Measurements from ENCODE around the gene CMSS1.

Gene CMSS1

DNA sequence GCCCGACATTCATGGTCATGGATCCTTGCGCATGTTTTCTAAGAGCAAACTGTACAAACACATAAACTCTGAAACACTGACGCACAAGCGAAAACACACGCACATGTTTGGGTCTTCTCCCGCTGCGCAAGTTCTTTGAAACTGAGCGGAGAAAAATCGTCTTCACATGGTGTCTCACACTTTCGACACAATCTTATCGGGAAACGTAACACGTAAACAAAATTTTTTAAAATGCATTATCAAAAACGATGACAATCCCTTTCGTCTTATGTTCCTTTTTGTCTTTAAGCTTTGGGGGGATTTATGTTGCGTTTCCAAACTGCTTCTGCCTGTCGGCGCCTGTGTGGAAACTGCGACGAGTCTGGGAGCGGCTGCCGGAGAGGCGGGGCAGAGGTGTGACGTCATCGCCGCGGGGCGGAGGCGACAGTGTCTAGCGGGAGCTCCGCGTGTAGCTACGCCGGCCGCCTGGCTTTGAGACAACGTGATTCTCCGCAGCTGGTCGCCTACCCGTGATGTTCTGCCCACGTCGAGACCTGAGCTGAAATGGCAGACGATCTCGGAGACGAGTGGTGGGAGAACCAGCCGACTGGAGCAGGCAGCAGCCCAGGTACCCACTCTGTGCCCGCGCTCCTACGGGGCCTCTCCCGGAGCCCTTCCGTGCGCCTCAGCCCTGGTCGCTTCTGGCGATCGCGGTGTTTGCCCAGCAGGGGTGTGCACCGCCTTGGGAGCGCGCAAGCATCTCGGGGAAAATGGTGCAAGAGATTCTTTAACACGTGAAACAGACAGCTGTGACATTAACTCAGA lies at the start of gene CMSS1:
TSS of gene CMSS1 (plus strand) at position 426 of the 804 bp plus-strand sequence.
- peak; percentile 91 for DNase-seq (ENCODE audit: extremely low spot score)
- POLR2A ChIA-PET: interaction anchor here (0.6 to 1.9 kb wide), 13 partner anchors 9 to 445 kb away, joined by 3 to 13 read pairs (median 3); partner anchors contain the start of gene TBC1D23
- CTCF ChIA-PET: interaction anchor here (2.0 kb wide), 1 partner anchor 9 kb away, joined by 5 read pairs; no protein-coding TSS in a partner anchor
- TF ChIP-seq L3MBTL2 (conservative IDR thresholded peaks at IDR 0.05) (peak; percentile 98), TARDBP (IDR thresholded peaks at IDR 0.05) (peak; percentile 29; the same call in 1 of the 2 replicates), FOXK2 (IDR thresholded peaks at IDR 0.05) (peak; percentile 65; the same call in 1 of the 2 replicates), CTBP1 (IDR thresholded peaks at IDR 0.05; ENCODE audit: borderline replicate concordance) (no peak; the same call in 1 of the 2 replicates), FOXM1 (IDR thresholded peaks at IDR 0.05; ENCODE audit: borderline replicate concordance) (no peak), HDGF (IDR thresholded peaks at IDR 0.05; ENCODE audit: borderline replicate concordance) (no peak), LEF1 (IDR thresholded peaks at IDR 0.05; ENCODE audit: borderline replicate concordance) (peak; percentile 61; the same call in 1 of the 2 replicates), ELF4 (IDR thresholded peaks at IDR 0.05) (peak; percentile 8; the same call in 1 of the 2 replicates), NFRKB (IDR thresholded peaks at IDR 0.05) (peak; percentile 68; the same call in 1 of the 2 replicates)

GRCh38 chr3:99768126-99768525 lies 49.5 kb upstream of the CMSS1 start:
- DNase-seq (ENCODE audit: extremely low spot score): no peak
- ChIA-PET CTCF (no interaction called here), POLR2A (no interaction called here)
- no peak for TF ChIP-seq L3MBTL2 (conservative IDR thresholded peaks at IDR 0.05)
- no peak for TF ChIP-seq NFRKB (IDR thresholded peaks at IDR 0.05)
- TF ChIP-seq ARNT (IDR thresholded peaks at IDR 0.05): no peak

- no peak for DNase-seq (ENCODE audit: extremely low spot score)
- CTCF ChIA-PET: interaction anchor here (0.6 kb wide), 1 partner anchor 72 kb away, joined by 3 read pairs; no protein-coding TSS in a partner anchor
- POLR2A ChIA-PET: no interaction called here
- no peak for TF ChIP-seq SP1 (IDR thresholded peaks at IDR 0.05)
- no peak for TF ChIP-seq FOXA1 (IDR thresholded peaks at IDR 0.05)
- TF ChIP-seq NFRKB (IDR thresholded peaks at IDR 0.05): no peak
- no peak for TF ChIP-seq ZNF384 (IDR thresholded peaks at IDR 0.05)
- no peak for TF ChIP-seq CTBP1 (IDR thresholded peaks at IDR 0.05; ENCODE audit: borderline replicate concordance)
- no peak for TF ChIP-seq ARNT (IDR thresholded peaks at IDR 0.05)
- TF ChIP-seq TARDBP (IDR thresholded peaks at IDR 0.05): no peak
- TF ChIP-seq SUZ12 (IDR thresholded peaks at IDR 0.05): no peak
- TF ChIP-seq FOXM1 (IDR thresholded peaks at IDR 0.05; ENCODE audit: borderline replicate concordance): no peak
- TF ChIP-seq ELF4 (IDR thresholded peaks at IDR 0.05): no peak
- TF ChIP-seq L3MBTL2 (conservative IDR thresholded peaks at IDR 0.05): no peak
- no peak for TF ChIP-seq BHLHE40 (IDR thresholded peaks at IDR 0.05; ENCODE audit: borderline replicate concordance)
- no peak for TF ChIP-seq HDGF (IDR thresholded peaks at IDR 0.05; ENCODE audit: borderline replicate concordance)
- no peak for TF ChIP-seq FOXK2 (IDR thresholded peaks at IDR 0.05)
- TF ChIP-seq PKNOX1 (IDR thresholded peaks at IDR 0.05): no peak
- no peak for TF ChIP-seq LEF1 (IDR thresholded peaks at IDR 0.05; ENCODE audit: borderline replicate concordance)
These were observed 48.7 kb upstream of the CMSS1 start for GRCh38 chr3:99768808-99769501.

- DNase-seq (ENCODE audit: extremely low spot score): no peak
- TF ChIP-seq TARDBP (IDR thresholded peaks at IDR 0.05): no peak
- TF ChIP-seq L3MBTL2 (conservative IDR thresholded peaks at IDR 0.05): no peak
- no peak for TF ChIP-seq PKNOX1 (IDR thresholded peaks at IDR 0.05)
- TF ChIP-seq FOXA1 (IDR thresholded peaks at IDR 0.05): no peak
- TF ChIP-seq SP1 (IDR thresholded peaks at IDR 0.05): no peak
- TF ChIP-seq BHLHE40 (IDR thresholded peaks at IDR 0.05; ENCODE audit: borderline replicate concordance): no peak
- TF ChIP-seq CTBP1 (IDR thresholded peaks at IDR 0.05; ENCODE audit: borderline replicate concordance): no peak
- TF ChIP-seq SUZ12 (IDR thresholded peaks at IDR 0.05): no peak
- TF ChIP-seq ELF4 (IDR thresholded peaks at IDR 0.05): no peak
- TF ChIP-seq FOXM1 (IDR thresholded peaks at IDR 0.05; ENCODE audit: borderline replicate concordance): no peak
- ChIA-PET POLR2A (no interaction called here), CTCF (no interaction called here)
These were observed 45.5 kb upstream of the CMSS1 start for GRCh38 chr3:99772171-99772570.

GRCh38 chr3:99772671-99773070 lies 45.0 kb upstream of the CMSS1 start:
- DNase-seq (ENCODE audit: extremely low spot score): no peak
- ChIA-PET POLR2A (no interaction called here), CTCF (no interaction called here)
- TF ChIP-seq FOXM1 (IDR thresholded peaks at IDR 0.05; ENCODE audit: borderline replicate concordance) (no peak), FOXK2 (IDR thresholded peaks at IDR 0.05) (no peak), LEF1 (IDR thresholded peaks at IDR 0.05; ENCODE audit: borderline replicate concordance) (no peak), SP1 (IDR thresholded peaks at IDR 0.05) (no peak), CTBP1 (IDR thresholded peaks at IDR 0.05; ENCODE audit: borderline replicate concordance) (no peak), ELF4 (IDR thresholded peaks at IDR 0.05) (no peak)

- POLR2A ChIA-PET: no interaction called here
- TF ChIP-seq FOXA1 (IDR thresholded peaks at IDR 0.05) (no peak), ZNF384 (IDR thresholded peaks at IDR 0.05) (no peak), BHLHE40 (IDR thresholded peaks at IDR 0.05; ENCODE audit: borderline replicate concordance) (no peak), L3MBTL2 (conservative IDR thresholded peaks at IDR 0.05) (no peak), FOXK2 (IDR thresholded peaks at IDR 0.05) (no peak), HDGF (IDR thresholded peaks at IDR 0.05; ENCODE audit: borderline replicate concordance) (no peak), ARNT (IDR thresholded peaks at IDR 0.05) (no peak)
- DNase-seq (ENCODE audit: extremely low spot score): no peak
- CTCF ChIA-PET: no interaction called here
These were observed 43.2 kb upstream of the CMSS1 start for GRCh38 chr3:99774467-99774866.
